SK-N-MC (cell line): Measurements from ENCODE around the gene PI4K2A.

Experiments
- EZH2 ChIP-seq: fragments of 200-600 bp; sonication (generic); IDR thresholded peaks from one replicate; pipeline ENCODE4 v1.6.1; 2017; ENCODE audit warnings: antibody characterized with exemption
- FOXP2 ChIP-seq: optimal IDR thresholded peaks from 2 replicates; pipeline ENCODE3; 2011; ENCODE audit warnings: mild to moderate bottlenecking, moderate library complexity; ENCODE audit not compliant: insufficient read depth; ENCODE audit errors: extremely low read length, control extremely low read depth
- POLR2AphosphoS5 ChIP-seq: IDR thresholded peaks from 2 replicates; pipeline ENCODE4 v1.6.1; 2012; ENCODE audit warnings: mild to moderate bottlenecking, low read depth, low read length, borderline replicate concordance

- TF ChIP-seq POLR2AphosphoS5: no peak
- TF ChIP-seq EZH2: no peak
- TF ChIP-seq FOXP2: no peak
Observed at GRCh38 chr10:97596101-97597082, 44.1 kb upstream of the PI4K2A start.
